Measurements from ENCODE around the gene ICAM5. TPM values are rescaled to one million over a fixed set of nuclear protein-coding genes. Genes with fewer than 3 reads are reported as not detected.
"Not testable (repeated sequence)": the region's sequence is repeated elsewhere in the genome, so short reads cannot be mapped to it uniquely, and the experiment has no call there.

ICAM5 gene
- 0.23 TPM for polyA plus RNA-seq (ENCODE audit: insufficient read length)

GRCh38 chr19:10289836-10290356 is at the start of gene ICAM5:
Gene ICAM5 (plus strand): TSS chr19:10289952. CDS start chr19:10290044, 92 bp downstream.
- no peak for DNase-seq

- not testable (repeated sequence) for DNase-seq
These were observed 47.8 kb upstream of the ICAM5 start for GRCh38 chr19:10241826-10242449.

- no peak for DNase-seq
These were observed 46.1 kb upstream of the ICAM5 start for GRCh38 chr19:10243606-10244005.

GRCh38 chr19:10245189-10245939 is 44.4 kb upstream of the ICAM5 start:
- DNase-seq = no peak

GRCh38 chr19:10246511-10246910 is 43.2 kb upstream of the ICAM5 start:
- no peak for DNase-seq

- DNase-seq = peak; percentile 96
These were observed 37.7 kb upstream of the ICAM5 start, which contains the start of gene MRPL4 for GRCh38 chr19:10251792-10252694. Gene MRPL4 (plus strand): TSS chr19:10252214. CDS start chr19:10252254, 40 bp downstream.

GRCh38 chr19:10252707-10253106 is 37.0 kb upstream of the ICAM5 start:
- no peak for DNase-seq

GRCh38 chr19:10254244-10254643 is 35.5 kb upstream of the ICAM5 start:
- no peak for DNase-seq

GRCh38 chr19:10255358-10255757 is 34.4 kb upstream of the ICAM5 start:
- DNase-seq = no peak

GRCh38 chr19:10256551-10256950 is 33.2 kb upstream of the ICAM5 start:
- no peak for DNase-seq

GRCh38 chr19:10256970-10257615 is 32.7 kb upstream of the ICAM5 start:
- no peak for DNase-seq

GRCh38 chr19:10258080-10258710 is 31.6 kb upstream of the ICAM5 start:
- no peak for DNase-seq

- DNase-seq = peak; percentile 75
These were observed 30.4 kb upstream of the ICAM5 start for GRCh38 chr19:10259162-10259905.

- DNase-seq = no peak
These were observed 29.6 kb upstream of the ICAM5 start for GRCh38 chr19:10260141-10260584.

- DNase-seq = no peak
These were observed 27.0 kb upstream of the ICAM5 start for GRCh38 chr19:10262771-10263170.

- DNase-seq = no peak
These were observed 23.0 kb upstream of the ICAM5 start for GRCh38 chr19:10266706-10267105.

- DNase-seq = no peak
These were observed 21.7 kb upstream of the ICAM5 start for GRCh38 chr19:10268071-10268470.

GRCh38 chr19:10269333-10270179 is 20.2 kb upstream of the ICAM5 start:
- DNase-seq = peak; percentile 80

GRCh38 chr19:10270180-10270615 is 19.6 kb upstream of the ICAM5 start:
- DNase-seq = no peak

Measured in hindlimb muscle (tissue), 1 donor.